SIG-M5 (cell line): Measurements from ENCODE around the gene BARX2.

Source experiments
- DNase-seq: peaks from one replicate; lab custom pipeline; 2025; lab: John Stamatoyannopoulos, UW

The BARX2 gene

GRCh38 chr11:129440028-129440713 lies 64.5 kb downstream of the BARX2 start:
- no peak for DNase-seq

DNA sequence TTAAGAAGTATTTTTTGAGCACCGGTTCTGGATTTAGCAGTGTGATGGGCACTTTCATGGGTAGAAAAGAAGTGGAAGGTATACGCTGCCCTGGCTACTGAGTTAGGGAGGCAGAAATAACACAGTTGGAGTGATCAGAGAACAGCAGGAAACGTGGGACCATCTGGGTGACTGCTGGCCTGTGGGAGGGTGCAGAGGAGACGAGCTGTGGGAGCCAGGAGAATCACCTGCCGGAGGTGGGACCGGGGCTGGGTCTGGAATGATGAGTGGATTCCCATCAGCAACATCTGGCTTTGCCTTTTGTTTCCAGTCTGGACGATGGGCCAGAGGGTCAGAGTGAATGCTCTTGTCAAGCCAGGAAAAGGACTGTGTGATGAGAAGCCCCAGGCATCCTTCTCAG lies 66.5 kb downstream of the BARX2 start:
- DNase-seq: no peak

DNA sequence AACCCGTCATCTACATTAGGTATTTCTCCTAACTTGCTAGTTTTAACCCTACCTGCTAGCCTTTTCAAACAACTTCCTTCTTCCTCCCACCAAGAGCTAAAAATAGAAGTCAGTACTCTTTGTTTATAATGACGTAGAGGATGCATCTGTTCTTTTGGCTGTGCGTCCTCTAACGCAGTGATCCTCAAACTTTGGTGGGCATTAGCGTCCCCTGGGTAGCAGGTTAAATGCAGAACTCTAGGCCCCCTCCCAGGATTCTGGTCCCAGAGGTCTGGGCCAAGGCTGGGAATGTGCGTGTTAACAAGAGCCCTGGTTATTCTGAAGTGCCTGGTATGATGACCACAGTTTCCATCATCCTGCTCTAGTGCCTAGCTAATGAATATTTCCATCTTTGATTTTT lies 67.6 kb downstream of the BARX2 start:
- DNase-seq: no peak

- DNase-seq: no peak
Observed at GRCh38 chr11:129444274-129444673, 68.6 kb downstream of the BARX2 start.

DNA sequence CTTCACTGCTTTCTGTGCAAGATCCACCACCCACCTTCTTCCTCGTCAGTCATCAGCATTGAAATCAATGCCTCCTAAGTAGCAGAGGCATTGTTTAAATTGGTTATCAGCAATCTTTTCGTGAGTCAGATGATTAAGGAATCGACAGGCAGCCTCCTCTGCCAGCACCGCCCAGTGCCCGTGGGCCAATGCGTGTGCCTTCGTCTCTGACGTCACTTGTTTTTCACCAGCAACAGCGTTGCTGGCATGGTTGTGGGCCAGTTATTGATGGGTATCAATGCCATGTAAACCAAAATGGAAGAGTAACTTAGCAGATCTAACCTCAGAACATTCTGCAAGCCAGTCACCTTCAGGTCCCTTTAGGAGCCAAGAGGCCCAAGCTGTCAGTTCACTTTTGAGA lies 69.6 kb downstream of the BARX2 start:
- no peak for DNase-seq

GRCh38 chr11:129446572-129446971 lies 70.9 kb downstream of the BARX2 start:
- no peak for DNase-seq

GRCh38 chr11:129447654-129448239 lies 72.1 kb downstream of the BARX2 start:
- no peak for DNase-seq

- no peak for DNase-seq
Observed at GRCh38 chr11:129451524-129451923, 75.9 kb downstream of the BARX2 start.

- DNase-seq: no peak
Observed at GRCh38 chr11:129453293-129453721, 77.7 kb downstream of the BARX2 start.

- DNase-seq: no peak
Observed at GRCh38 chr11:129455101-129455500, 79.5 kb downstream of the BARX2 start.

DNA sequence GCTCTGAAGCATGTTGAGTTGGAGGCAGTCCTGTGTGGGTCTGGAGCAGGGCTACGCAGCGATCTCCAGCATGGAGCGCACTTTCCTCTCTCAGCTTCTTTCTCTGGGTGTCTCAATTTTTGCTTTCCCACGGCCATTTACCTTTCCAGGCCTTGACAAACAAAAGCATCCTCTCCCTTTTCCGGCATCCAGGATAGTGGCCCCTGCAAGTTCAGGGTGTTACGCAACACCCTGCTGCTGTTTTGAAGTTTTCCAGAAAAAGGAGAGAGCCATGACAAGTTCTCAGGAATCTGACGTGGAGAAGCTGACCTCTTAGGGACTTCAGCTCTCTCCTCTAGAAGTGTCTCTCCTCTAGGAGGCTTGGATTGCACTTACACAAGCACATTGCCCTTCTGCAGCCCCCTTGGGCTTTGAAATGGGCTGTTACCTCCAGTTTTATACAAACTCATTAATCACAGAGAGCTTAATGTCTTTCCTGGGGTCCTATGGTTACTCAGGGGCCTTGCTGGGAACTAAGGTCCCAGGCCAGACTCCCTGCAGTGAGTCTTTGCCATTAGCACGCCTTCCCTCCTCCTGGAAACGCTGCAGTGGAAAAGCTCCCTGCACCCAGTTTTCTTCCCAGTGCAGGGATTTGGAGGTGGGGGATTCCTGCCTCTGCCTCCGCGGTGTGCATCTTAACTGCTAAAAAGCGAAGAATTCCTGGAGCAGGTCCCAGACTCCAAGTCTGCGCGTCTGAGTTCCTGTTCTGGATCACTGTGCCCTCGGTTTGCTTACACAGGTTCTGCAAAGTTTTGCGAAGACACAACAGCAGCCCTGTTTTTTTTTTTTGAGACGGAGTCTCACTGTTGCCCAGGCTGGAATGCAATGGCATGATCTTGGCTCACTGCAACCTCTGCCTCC lies 80.4 kb downstream of the BARX2 start:
- DNase-seq: no peak

DNA sequence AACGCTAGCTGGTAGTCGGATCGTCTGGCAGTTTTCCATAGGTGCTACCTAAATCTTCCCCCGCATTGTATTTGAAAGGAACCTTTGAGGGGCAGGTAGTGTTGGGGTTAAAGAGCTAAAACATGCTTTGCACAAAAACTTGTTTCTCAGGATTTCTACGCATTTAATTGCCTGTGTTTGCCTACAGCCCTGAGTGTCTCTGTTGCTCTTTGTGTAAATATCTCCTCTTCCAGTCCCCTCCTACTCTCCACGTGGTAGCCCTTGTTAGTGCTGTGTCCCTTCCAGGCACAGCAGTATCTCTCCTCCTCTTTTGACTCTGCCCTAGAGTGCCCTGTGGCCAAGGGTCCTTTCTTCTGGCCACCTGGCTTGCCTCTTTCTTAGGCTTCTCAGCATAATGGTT lies 81.7 kb downstream of the BARX2 start:
- no peak for DNase-seq

DNA sequence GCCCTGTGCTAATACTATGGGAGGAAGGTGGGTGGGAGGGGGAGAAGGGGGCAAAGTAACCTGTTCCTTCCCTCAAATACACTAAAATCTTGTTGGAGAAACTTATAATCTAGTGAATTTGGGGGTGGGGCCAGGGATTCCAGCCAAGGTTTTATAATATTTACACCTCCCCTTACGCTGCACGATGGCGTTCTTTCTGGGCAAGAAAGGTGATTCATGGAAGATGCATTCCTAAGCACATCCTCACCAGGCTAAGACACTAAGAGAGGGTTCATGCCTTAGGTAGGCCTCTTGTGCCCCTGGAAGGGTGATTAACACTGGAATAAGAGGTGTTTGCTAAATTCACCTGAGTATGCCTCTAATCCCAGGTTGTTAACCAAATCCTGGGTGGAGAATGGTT lies 82.6 kb downstream of the BARX2 start:
- no peak for DNase-seq

- DNase-seq: no peak
Observed at GRCh38 chr11:129458756-129459535, 83.3 kb downstream of the BARX2 start.

GRCh38 chr11:129460714-129461113 lies 85.1 kb downstream of the BARX2 start:
- DNase-seq: no peak

DNA sequence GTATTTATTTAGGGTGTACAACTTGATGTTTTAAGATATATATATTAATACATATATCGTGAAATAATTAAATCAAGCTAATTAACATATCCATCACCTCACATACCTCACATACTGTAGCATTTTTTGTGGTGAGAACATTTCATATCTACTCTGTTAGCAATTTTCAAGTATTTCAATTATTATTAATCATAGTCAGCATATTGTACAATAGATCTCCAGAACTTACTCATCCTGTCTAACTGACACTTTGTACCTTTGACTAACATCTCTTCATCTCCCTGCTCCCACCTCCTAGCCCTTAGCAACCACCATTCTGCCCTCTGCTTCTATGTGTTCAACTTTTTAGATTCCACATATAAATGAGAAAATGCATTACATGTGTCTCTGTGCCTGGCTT lies 108.4 kb downstream of the BARX2 start:
- DNase-seq: no peak

DNA sequence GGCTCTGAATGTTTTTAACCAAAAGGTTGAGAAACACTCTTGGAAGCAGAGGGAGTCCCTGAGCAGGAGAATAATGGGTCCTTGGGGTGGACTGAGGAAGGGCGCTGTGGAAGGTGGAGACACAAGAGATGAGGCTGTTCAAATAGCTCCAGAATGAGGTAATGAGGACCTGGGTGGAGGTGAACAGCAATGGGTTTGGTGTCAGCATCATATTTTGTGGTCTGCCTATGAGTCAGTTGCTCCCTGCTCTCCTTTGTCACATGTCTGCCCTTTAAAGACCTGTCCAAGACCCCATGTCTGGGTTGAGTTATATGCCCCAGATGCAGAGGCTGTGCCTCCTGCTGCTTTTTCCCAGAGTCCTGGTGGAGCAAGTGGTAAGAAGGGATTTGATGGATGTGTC lies 113.6 kb downstream of the BARX2 start:
- no peak for DNase-seq

GRCh38 chr11:129490004-129490403 lies 114.4 kb downstream of the BARX2 start:
- DNase-seq: no peak

DNA sequence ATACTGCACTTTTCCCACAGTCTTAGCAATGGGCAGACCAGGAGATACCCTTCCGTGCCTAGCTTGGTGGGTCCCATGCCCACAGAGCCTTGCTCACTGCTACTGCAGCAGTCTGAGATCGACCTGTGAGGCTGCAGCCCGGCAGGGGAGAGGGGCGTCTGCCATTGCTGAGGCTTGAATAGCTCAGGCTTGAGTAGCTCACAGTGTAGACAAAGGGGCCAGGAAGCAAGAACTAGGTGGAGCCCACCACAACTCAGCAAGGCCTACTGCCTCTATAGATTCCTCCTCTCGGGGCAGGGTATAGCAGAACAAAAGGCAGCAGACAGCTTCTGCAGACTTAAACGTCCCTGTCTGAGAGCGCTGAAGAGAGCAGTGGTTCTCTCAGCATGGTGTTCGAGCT lies 118.1 kb downstream of the BARX2 start:
- no peak for DNase-seq
